SW480 (cell line): ENCODE results near the gene PSIP1.
A peak's percentile ranks its signal among the peaks of the same experiment; 100 is the strongest.
"Not testable (repeated sequence)": the region's sequence is repeated elsewhere in the genome, so short reads cannot be mapped to it uniquely, and the experiment has no call there.

ENCODE experiments used
- DNase-seq: peaks from one replicate; pipeline ENCODE4 v3.0.0-alpha.2; 2016; ENCODE audit warnings: low spot score

The PSIP1 gene

DNA sequence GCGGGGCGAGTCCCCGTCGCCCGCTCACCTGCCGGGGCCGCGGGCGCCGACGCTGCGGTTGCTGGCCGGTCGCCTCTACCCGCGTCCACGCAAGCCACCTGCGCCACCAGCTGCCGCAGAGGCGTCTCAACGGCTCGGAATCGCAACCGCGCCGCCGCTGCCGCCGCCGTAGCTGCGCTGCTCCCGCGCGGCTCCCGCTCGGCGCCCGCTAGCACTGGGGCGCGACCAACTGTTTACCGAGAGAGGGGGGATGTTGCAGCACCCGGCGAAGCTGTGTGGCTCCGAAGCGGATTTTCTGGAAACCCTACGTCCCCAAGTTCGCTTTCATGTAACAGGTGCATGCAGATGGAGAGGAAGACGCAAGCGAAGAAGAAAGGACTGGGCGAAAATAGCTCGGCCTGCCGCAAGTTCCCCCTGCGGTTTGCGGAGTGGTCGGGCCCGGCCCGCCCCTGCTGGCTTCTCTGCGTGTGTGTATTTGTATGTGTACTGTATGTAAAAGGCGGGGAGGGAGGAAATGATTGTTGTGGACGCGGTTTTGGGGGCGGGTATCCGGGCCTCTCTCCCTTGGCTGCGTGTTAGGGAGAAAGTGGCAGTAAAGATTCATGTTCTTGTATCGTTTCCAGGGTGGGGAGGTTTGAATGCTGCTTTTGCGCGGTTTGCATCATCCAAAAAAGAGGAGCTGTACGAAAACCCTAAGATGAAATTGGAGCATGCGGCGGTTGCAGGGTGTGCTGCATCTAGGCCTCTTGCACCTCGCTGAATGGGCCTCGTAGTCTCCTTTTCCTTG is at the start of gene PSIP1:
Gene PSIP1, minus strand, starts transcription at position 182 of the 787 bp plus-strand sequence. CDS start 782 bp downstream, outside the sequence.
- peak; percentile 84 for DNase-seq

- no peak for DNase-seq
Measured at GRCh38 chr9:15553528-15553898, 42.7 kb upstream of the PSIP1 start.

DNA sequence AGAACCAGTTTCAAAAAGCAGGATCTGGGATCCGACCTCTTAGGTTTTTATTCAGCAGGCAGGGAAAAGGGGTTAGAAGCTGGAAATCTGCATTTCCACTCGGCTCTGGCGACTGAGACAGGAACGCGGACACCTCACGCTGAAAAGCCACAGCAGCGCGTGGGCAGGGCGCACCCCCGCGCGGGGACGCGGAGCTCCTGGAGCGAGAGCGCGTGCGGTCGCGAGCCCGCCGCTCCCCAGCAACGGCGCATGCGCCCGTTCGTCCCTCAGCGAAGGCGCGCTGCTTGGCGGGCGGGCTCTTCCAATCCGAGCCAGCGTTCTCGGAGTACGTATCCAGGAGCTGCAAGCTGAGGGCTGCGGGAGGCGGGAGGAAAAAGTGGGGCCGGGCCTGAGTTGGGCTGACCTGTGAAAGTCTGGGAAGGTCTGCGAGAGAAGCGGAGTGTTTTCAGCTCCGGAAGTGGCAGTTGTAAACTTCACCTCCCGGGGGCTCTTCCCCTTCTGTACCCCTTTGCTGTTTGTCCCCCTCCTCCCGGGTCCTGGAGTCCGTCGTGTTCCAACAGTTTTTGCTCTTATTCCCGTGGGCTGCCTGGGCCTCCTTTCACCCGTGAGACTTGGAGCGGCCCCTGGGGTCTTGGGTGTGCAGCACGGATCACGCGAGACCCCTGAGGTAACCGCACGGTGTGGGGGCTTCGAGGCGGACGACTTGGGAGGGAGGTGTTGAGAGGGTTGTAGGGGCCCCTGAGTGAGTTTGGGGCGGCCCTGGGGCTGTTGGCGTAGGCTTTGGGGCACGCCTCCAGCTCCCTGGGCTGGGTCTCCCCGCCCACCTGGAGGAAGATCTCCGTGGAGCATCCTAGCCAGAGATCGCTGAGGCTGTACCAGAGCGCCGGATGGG is 42.1 kb upstream of the PSIP1 start, which contains the start of gene CCDC171:
Gene CCDC171, plus strand, starts transcription at position 408 of the 892 bp plus-strand sequence. CDS start 11,046 bp downstream, outside the sequence.
- DNase-seq, result peak; percentile 93

DNA sequence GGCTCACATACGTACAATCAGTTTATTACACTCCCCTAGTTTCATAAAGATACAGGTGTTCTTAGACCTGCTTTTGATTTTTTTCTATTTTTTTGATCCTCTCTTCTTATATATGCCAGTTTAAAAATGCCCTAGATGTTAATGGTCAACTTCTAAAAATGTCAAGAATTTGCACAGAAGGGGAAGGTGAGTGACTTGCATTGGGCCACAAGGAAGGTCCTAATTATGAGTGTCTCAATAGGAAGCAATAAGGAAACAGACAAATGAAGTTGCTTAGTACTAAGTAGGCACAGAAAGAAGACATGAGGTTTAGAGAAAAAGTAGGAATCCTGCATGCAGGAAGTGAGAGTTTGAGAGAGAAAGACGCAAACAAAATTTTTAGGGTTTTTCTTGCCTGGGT is 38.8 kb upstream of the PSIP1 start:
- no peak for DNase-seq

DNA sequence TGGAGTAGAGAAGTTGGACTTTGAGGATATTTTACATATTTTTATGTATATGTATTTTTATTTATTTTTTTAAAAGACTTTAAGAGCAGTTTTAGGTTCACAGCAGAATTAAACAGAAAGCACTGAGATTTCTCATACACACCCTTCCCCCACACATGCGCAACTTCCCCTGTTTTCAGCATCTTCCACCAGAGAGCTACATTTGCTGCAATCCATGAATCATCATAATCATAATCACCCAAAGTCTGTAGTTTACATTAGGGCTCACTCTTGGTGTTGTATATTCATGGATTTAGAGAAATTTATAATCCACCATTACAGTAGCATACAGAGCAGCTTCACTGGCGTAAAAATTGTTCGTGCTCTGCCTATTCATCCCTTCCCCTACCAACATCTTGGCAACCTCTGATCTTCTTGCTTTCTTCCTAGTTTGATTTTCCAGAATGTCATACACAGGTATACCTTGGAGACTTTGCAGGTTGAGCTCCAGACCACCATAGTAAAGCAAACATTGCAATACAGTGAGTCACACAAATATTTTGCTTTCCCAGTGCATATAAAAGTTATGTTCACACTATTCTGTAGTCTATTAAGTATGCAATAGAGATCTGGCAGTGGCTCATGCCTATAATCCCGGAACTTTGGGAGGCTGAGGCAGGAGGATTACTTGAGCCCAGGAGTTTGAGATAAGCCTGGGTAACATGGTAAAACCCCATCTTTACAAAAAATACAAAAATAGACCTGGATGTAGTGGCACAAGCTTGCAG is 32.5 kb upstream of the PSIP1 start:
- DNase-seq, result peak; percentile 3

GRCh38 chr9:15542624-15543023 is 31.9 kb upstream of the PSIP1 start:
- DNase-seq, result no peak

GRCh38 chr9:15541872-15542271 is 31.1 kb upstream of the PSIP1 start:
- no peak for DNase-seq

GRCh38 chr9:15531380-15531779 is 20.6 kb upstream of the PSIP1 start:
- DNase-seq, result no peak

DNA sequence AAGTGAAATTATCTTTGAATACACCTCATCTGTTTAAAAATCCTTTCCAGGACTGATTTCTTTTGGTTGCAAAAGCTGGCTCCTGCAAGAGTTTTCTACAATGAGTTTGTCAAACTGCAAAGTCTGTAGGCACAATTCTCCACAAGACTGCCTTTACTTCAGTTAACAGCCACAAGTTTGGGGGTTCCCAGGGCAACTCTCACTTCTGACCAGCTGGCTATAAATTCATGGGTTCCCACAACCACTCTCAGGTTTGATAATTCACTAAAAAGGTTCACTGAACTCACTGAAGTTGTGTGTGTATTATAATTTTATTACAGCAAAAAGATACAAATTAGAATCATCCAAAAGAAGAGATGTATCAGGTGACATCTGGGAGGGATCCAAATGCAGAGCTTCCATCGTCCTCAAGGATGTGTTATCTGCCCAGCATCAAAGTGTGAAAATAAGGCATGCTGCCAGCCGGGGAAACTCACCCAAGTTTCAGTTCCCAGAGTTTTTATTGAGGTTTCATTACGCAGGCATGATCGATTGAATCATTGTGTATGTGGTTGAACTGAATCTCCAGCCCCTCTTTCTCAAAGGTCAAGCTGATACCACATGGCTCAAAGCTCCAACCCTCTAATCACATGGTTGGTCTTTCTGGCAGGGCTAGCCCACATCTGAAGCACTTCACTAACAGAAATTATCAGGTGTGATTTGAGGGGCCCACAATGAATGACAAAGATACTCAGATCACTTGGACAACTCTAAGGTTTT is 19.0 kb upstream of the PSIP1 start:
- DNase-seq, result no peak

DNA sequence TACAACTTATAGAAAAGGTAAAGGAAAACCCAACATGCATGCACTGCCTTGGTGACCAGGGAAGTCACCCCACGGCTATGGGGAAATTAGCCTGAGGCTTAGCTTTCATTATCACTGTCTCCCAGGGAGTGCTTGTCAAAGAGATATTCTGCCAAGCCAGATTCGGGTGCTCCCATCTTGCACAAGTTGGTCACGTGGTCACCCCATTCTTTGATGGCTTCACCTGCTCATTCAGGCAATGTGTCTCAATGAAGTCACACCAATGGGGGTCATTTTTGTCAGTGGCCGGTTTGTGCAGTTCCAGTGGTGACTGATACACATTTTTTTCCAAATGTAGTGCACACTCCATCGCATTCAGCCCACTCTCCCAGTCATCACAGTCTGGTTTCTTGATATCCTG is 16.3 kb upstream of the PSIP1 start:
- DNase-seq, result not testable (repeated sequence)

DNA sequence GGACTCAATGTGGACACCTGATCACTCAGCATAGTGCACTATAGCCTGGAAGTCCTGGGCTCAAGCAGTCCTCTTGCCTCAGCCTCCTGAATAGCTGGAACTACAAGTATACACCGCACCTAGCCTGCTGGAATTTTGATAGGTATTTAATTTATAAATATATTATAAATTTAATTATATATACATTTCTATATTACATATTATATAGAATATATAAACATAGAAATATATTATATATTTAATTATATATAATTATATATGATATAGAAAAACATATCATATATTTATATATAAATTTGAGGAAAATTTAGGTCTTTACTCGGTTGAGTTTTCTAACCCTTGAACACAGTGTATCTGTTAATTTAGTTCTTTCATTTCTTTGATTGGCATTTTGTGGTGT is 15.2 kb upstream of the PSIP1 start:
- no peak for DNase-seq

DNA sequence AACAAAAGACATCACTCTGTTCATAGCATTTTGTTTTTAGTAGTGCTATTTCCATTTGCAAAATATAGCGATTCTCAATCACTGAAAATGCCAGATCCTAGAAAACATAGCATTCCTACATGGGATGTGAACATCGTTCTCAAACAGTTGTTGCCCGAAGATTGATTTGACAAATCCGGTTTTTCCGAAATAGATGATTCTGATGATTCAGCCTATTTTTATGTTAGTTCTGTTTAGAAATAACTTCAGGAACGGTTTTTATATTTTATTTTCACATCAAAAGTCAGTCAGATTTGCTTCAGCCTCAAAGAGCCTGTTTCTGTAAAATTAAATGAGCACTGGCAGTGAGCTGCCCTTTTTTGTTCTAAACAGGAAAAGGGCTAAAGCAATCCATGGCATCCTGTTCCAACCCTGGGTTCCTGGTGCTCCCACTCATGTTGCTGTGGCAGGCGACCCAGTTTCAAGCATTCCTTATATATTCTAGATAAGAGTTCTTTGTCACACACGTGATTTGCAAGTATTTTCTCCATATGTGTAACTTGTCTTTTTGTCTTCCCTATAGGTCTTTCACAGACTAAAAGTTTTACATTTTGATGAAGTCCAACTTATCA is 14.2 kb upstream of the PSIP1 start:
- no peak for DNase-seq

GRCh38 chr9:15522130-15522755 is 11.5 kb upstream of the PSIP1 start:
- no peak for DNase-seq

DNA sequence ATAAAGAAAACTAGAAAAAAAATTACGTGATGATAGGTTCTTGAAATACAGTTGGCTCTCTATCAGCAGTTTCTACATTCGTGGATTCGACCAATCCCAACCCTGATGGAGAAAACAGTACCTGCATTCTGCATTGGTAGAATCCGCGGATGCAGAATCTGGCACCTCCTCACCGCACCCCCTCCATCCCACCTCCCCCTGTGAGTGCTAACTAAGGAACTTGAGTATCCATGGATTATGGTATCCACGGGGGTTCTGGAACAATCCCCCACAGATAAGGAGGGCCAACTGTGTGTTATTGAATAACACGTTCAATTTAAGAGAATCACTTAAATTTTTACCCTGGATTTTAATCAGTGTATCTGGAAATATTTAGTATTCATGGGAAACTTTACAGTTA is 10.5 kb upstream of the PSIP1 start:
- DNase-seq, result no peak

- DNase-seq, result no peak
Measured at GRCh38 chr9:15519831-15520230, 9.1 kb upstream of the PSIP1 start.

GRCh38 chr9:15513335-15513734 is 2.6 kb upstream of the PSIP1 start:
- peak; percentile 2 for DNase-seq

DNA sequence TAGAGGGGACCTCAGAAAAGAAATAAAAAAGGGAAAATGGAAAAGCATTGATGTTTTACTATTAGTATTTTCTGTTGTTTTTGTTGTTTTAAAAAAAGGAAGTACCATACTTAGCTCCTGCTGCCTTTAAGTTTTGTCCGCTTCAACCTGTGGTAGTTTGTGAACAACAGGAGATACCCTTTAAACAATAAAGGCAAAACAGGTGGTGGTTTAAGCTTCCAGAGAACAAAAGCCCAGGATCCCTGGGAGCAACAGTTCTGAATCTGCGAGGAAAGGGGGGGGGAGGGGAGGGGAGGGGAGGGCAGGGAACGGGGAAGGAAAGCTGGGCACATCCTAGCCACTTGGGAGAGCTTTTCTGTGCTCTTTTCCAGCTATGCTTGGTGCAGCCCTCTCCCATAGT is 2.1 kb upstream of the PSIP1 start:
- no peak for DNase-seq

DNA sequence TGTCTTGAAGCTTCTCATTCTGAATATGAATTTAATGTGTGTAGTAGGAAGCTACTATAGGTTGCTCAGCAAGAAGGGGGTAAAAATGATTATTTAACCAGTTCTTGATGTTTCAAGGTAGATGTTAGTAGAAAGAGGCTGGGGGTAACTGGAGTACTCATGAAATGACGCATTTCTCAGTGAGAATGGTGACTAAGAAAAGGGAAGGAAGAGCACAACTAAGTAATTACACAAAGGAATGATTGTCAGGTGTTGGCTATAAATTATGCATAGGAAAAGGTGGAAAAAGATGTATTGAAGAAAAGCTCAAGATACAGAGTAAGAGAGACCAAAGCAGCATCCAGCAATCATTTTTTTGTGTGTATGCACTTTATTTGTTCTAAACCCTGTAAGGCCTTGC is 1.4 kb upstream of the PSIP1 start:
- DNase-seq, result no peak

DNA sequence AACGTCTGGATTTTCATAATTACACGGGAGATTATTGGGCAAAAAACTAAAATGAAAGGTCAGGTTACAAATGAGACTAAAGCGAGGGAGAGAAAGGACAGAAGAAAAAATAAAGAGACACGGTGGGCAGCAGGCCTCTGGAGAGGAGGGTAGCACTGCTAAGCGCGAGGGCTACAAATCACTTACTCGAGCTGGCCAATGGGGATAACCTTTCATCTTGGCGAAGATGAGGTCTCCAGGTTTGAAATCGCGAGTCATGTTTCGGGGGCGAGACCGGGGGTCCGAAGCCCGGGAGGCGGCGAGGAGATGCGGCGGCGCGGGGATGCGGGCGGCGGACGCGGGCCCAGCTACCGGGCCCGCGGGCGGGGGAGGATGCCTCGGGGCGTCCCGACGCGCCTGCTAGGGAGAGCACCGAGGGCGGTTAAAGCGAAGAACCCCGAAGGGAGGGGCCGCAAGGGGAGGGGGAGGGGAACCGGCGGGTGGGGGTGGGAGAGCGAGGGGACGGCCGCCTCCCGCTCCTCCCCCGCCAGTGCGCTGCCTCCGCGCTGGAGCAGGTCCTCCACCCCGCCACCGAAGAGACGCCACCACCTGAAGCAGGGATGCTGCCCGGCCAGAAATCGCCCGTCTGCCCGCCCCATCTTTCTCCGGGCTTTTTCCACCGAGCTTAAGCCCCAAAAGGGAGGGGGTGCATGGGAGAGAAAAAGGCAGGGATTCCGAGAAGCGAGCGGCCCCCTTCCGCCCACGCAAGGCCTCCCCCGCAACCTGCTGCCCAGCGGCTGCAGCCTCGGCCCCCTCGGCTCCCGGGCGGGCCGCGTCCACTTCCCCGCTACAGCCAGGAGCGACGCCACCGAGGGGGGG is 610 bp downstream of the PSIP1 start:
- peak; percentile 54 for DNase-seq

DNA sequence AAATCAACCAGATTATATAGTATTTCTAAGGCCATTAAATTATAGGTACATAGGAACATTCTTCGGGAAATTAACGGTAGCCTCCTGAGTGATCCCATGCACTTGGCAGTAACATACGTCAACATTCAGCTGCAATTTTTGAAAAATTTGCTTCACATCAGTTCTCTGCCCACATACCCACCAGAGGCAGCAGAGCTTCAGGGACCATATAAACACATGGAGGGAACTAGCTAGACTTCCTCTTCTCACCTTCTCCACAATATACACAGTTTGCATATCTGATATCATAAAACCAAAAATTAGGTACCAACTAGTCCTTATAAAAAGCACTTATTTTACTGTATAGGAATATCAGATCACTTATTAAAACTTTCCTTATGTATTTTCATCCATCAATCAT is 4.8 kb downstream of the PSIP1 start:
- no peak for DNase-seq
